LHCN-M2 (cell line): ENCODE data around the gene KRT85. TPM values are rescaled to one million over a fixed set of nuclear protein-coding genes. Genes with fewer than 3 reads are reported as not detected.
"Not testable (repeated sequence)": the region's sequence is repeated elsewhere in the genome, so short reads cannot be mapped to it uniquely, and the experiment has no call there.

Experiments
- DNase-seq: peaks from one replicate; pipeline ENCODE4 v3.0.0-alpha.2; 2012; ENCODE audit warnings: low read depth
- polyA plus RNA-seq: library from polyadenylated mRNA; unstranded; fragments of >200 nt; gene quantifications from one replicate; pipeline ENCODE4 v1.2.1, GENCODE V29; 2012; ENCODE audit warnings: missing spikeins
- total RNA-seq: library from RNA; depleted of rRNA; stranded (reverse); fragments of >200 nt; gene quantifications from 2 replicates; pipeline ENCODE4 v1.2.3, GENCODE V29; 2014; rRNA removed

The KRT85 gene
- total RNA-seq = not detected in 2 replicates
- not detected for polyA plus RNA-seq

- DNase-seq = no peak
Observed at GRCh38 chr12:52366738-52367485, at the start of gene KRT85. Gene KRT85, minus strand, starts transcription at chr12:52367481. Its CDS starts 76 bp downstream, at chr12:52367405.

DNA sequence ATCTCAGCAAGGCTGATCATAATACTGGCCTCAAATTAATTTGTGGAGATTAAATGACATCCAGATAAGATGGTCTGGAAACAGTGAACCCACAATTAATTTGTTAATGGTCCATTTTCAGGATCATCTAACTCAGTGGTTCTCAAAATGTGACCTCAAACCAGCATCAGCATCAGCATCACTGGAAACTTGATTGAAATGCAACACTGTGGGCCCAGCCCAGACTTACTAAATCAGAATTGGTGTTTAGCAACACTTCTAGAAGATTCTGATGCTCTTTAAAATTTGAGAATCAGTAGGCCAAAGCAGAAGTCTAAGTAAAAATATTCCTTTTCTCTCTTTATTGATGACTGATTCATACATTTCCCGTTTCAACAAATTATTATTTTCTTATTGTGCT is 49.5 kb upstream of the KRT85 start:
- no peak for DNase-seq

DNA sequence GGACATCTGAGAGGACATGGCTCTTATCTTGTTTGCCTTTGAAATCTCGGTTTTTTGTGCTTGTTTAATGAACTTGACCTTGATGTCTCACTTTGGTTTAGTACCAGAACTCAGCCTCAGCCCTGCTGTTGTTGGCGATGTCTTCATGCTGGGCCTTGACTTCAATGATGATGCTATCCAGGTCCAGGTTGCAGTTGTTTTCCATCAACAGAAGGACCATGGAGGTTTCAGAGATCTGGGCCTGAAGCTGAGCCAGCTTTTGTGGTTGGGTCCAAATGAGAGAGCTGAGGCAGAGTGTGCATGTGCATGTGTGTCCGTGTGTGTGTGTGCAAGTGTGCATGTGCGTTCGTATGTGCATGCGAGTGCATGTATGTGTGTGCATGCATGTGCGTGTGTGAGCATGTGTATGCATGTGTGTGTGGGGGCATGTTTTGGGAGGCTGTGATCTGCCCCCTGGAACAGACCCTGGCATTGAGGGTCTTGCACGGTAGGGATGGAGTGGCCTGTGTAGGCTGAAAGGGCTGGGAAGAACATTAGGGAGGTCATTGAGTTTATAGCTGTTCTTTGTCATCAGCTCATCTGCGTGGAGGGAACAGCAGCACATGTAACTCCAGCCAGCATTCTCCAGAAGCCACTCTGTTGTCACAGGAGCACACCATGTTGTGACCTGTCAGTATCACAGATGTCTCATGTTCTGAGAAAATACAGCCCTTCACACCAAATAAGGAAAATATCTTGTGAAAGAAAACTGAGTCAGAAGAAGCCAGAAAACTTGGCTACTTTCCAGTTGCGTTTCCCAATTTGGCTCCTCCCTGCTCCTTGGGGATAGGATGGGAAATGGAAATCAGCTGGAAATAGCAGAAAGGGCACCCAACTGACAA is 48.8 kb upstream of the KRT85 start:
- peak; percentile 83 for DNase-seq

- no peak for DNase-seq
Observed at GRCh38 chr12:52414936-52415335, 47.7 kb upstream of the KRT85 start.

GRCh38 chr12:52413782-52414345 is 46.6 kb upstream of the KRT85 start:
- no peak for DNase-seq

GRCh38 chr12:52413202-52413601 is 45.9 kb upstream of the KRT85 start:
- DNase-seq = no peak

DNA sequence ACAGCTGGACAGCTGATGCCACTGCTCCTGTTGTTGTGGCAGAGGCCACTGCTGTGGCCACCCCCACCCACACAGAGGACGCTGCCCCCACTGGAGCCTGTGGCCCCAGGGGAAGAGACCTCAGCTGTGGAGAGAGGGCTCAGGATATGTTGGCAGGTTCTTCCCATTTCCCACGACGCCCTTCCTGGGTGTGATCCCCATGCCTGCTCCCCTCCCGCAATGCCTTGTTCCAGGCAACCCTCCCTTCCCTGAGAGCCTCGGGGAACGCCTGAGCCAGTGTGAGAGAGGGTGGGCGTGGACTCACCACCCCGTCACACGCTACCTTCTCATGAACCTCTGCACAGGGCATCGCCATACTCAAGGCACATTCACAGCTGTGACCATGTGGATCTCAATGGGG is 44.5 kb upstream of the KRT85 start:
- DNase-seq = no peak

DNA sequence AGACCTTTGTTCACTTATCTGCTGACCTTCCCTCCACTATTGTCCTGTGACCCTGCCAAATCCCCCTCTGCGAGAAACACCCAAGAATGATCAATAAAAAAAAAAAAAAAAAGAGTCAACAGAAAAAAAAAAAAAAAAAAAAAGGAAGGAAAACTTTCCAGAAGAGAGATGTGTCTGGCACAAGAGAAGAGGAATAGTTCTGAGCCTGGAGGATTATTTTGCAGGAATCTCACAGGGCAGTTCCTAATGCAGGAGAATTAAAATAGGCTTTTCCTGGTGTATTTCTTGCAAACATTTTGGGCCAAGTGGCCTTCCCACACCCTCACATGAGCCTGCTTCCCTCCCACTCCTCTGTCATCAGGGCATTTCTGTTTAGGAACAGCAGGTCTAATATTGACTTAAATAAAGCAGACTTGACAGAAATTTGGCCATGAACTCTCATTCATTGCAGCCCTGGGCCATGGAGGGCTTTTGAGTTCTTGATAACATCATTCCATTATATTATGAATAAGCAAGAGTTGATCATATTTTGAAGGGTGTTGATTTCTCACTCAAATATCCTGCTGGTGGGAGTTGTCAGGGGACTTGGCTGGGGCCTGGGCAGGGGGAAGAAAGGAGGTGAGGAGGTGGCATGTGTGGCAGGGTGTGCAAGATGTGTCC is 43.4 kb upstream of the KRT85 start:
- not testable (repeated sequence) for DNase-seq

DNA sequence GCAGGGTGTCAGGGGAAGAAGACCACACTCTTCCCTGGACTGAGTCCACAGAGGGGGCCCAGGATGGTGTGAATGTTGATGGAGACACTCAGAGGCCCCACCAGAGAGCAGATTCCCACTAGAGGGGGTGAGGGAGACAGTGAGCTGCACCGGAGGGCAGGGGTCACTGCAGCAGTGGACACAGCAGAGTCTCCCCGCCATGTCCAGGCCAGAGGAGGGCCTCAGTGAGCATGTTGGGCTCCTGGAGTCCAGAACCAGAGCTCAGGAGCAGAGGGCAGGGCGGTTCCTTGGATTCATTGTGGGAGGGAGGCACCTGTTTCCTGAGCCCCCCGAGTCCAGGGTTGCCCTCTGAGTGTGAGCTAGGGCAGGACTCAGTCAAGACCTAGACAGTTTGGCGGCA is 40.6 kb upstream of the KRT85 start:
- DNase-seq = no peak

DNA sequence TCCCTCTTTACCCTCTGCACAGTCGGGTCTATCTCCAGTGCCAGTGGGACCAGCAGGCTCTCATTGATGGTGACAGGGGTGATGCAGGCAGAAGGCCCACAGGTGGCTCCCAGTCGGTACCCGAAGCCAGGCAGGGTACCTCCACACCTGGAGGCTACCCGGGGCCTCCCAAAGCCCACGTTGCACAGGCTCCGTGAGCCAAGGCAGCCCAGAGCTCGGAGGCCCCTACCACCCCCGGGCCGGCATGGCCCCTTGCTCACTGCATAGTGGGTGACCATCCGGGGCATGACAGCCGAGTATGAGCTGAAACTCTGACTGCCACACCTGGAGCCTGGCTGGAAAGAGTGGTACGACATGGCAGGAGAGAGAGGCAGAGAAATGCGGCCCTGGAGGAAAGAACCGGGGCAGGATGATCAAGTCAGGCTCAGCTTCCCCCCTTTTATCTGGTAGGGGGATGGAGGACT is 38.7 kb upstream of the KRT85 start, which contains the start of gene KRT82:
TSS of gene KRT82 (minus strand) at position 414 of the 464 bp plus-strand sequence. CDS start at position 356, 58 bp downstream.
- no peak for DNase-seq

- DNase-seq = no peak
Observed at GRCh38 chr12:52404951-52405350, 37.7 kb upstream of the KRT85 start.

GRCh38 chr12:52403561-52403960 is 36.3 kb upstream of the KRT85 start:
- no peak for DNase-seq

DNA sequence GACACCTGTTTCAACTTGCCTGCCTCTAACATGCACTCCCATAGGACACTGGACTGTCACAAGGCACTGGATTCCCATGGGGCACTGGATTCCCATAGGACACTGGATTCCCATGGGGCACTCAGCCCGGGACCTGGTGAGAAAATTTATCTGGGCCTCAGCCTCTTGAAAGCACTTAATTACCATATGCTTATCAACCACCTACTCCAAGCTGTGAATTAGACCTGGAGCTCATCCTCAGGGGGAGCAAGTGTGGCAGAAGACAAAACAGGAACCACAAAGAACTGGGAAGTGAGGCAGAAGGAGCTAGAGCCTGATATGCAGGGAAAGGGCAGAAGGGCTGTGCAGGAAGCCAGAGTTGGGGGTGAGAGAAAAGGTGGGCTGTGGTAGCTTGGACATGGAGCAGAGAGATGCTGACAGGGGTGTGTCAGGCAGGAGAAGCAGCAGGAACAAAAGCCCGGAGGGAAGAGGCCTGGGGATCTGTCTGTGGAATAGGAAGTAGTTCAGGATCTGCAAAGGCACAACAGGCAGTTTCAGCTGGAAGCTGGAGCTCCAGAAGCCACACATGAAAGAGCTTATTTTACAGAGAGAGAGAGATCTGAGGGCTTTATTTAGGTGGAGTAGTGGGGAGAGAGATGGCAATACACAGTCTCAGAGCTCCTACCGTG is 35.7 kb upstream of the KRT85 start:
- DNase-seq = no peak

DNA sequence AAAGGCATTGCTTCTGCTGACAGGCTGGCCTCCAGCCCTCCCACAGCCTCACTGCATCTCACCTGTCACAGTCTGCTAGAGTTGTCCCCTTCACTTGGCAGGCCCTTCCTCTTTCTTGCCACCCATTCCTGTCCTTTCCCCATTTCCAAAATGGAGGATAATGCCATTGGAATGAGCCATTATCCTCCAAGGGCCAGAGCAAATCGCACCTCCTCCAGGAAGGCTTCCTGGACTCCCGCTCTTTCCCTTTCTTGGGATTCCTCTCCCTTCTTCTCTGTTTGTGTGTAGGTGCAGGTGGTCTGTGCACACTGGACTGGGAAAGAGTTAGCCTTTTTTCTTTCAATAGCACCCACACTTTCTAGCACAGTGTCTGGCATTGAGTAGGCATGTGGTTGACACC is 35.1 kb upstream of the KRT85 start:
- DNase-seq = no peak

GRCh38 chr12:52401926-52402325 is 34.6 kb upstream of the KRT85 start:
- DNase-seq = no peak

GRCh38 chr12:52401526-52401925 is 34.2 kb upstream of the KRT85 start:
- no peak for DNase-seq

DNA sequence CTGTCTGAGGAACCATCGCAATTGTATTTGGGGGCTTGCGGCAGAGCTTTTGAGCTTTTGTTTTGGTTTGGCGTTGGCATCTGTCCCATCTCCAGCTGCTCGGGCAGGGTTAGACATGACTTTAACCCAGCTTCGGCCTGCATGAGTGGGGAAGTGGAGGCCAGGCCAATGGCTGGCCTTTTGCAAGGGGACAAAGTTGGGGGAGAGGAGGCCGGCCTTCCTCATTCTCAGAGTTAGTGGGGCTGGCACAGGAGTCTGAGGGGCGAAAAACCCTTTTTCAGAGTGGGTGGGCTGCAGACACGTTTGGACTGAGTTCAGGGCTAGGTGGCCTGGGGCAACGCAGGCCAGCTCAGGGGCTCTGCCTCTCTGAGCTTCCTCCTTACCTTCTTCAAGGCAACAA is 33.6 kb upstream of the KRT85 start:
- no peak for DNase-seq

- no peak for DNase-seq
Observed at GRCh38 chr12:52399756-52400155, 32.5 kb upstream of the KRT85 start.

GRCh38 chr12:52398176-52398575 is 30.9 kb upstream of the KRT85 start:
- DNase-seq = peak; percentile 9

DNA sequence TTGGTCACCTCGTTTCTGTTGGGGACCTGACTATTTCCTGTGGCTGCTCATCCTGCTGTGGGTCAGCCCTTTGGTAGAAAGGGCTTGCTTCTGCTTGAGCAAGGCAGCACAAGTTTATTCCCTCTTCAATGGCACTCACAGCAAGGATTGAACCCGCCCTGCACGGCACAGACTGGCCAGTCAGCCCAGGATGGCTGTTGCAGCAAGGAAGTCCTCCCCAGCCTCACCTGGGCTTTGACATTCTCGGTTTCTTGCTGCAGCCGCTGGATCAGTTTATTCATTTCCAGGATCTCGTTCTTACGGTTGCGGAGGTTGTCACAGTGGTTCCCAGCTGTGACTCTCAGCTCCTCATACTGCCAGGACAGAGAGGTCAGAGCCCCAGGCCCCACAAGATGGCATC is 29.4 kb upstream of the KRT85 start:
- no peak for DNase-seq
